Loucy (cell line): ENCODE results near the gene FAM107B.

Experiments
- H2AFZ ChIP-seq: fragments of 200-600 bp; sonication (generic); 2 replicates; pipeline ENCODE4 v1.6.0; 2016; ENCODE audit warnings: antibody characterized with exemption, mild to moderate bottlenecking, low read length, moderate library complexity
- H3F3A ChIP-seq: fragments of 200-600 bp; 2 replicates; pipeline ENCODE4 v1.6.0; 2016; ENCODE audit warnings: antibody characterized with exemption, low read depth, mild to moderate bottlenecking
- H3K27me3 ChIP-seq: fragments of 200-600 bp; sonication (generic); 2 replicates; pipeline ENCODE4 v1.6.1; 2014; ENCODE audit warnings: low read length, mild to moderate bottlenecking; ENCODE audit not compliant: insufficient read depth, poor library complexity, severe bottlenecking
- H3K36me3 ChIP-seq: fragments of 200-600 bp; sonication (generic); 2 replicates; pipeline ENCODE4 v1.6.1; 2016; ENCODE audit warnings: low read length; ENCODE audit not compliant: insufficient read depth
- H3K4me1 ChIP-seq: fragments of 200-600 bp; sonication (generic); 2 replicates; pipeline ENCODE4 v1.5.1; 2014; ENCODE audit warnings: low read length, mild to moderate bottlenecking; ENCODE audit not compliant: insufficient read depth, poor library complexity, severe bottlenecking
- H3K4me2 ChIP-seq: fragments of 200-600 bp; sonication (generic); 2 replicates; pipeline ENCODE4 v1.6.0; 2014; ENCODE audit warnings: antibody characterized with exemption, low read length, low read depth, mild to moderate bottlenecking; ENCODE audit not compliant: poor library complexity, severe bottlenecking
- H3K4me3 ChIP-seq: fragments of 200-600 bp; sonication (generic); 2 replicates; pipeline ENCODE4 v1.5.1; 2014; ENCODE audit warnings: low read length, mild to moderate bottlenecking, mixed read lengths; ENCODE audit not compliant: poor library complexity, severe bottlenecking
- H3K79me2 ChIP-seq: fragments of 200-600 bp; sonication (generic); 2 replicates; pipeline ENCODE4 v1.6.1; 2014; ENCODE audit warnings: low read length; ENCODE audit not compliant: insufficient read depth
- H3K9ac ChIP-seq: fragments of 200-600 bp; sonication (generic); 2 replicates; pipeline ENCODE4 v1.6.0; 2014; ENCODE audit warnings: mild to moderate bottlenecking, low read depth, low read length, moderate library complexity; ENCODE audit not compliant: poor library complexity, severe bottlenecking
- H3K9me2 ChIP-seq: fragments of 200-600 bp; sonication (generic); replicated peaks from 2 replicates; pipeline ENCODE4 v1.6.1; 2016; ENCODE audit warnings: low read depth, low read length, mixed read lengths
- H3K9me3 ChIP-seq: fragments of 200-600 bp; sonication (generic); 2 replicates; pipeline ENCODE4 v1.6.1; 2014; ENCODE audit warnings: mild to moderate bottlenecking, antibody characterized with exemption, low read length, low read depth; ENCODE audit not compliant: insufficient read depth
- H4K20me1 ChIP-seq: fragments of 200-600 bp; sonication (generic); 2 replicates; pipeline ENCODE4 v1.6.0; 2014; ENCODE audit warnings: antibody characterized with exemption, low read length, mild to moderate bottlenecking; ENCODE audit not compliant: insufficient read depth, poor library complexity, severe bottlenecking
- EZH2phosphoT487 ChIP-seq: fragments of 200-600 bp; IDR thresholded peaks from 2 replicates; pipeline ENCODE4 v1.6.1; 2018; ENCODE audit warnings: antibody characterized with exemption, mild to moderate bottlenecking, moderate library complexity, borderline replicate concordance
- TF ChIP-seq, protein P1 (sequence below): fragments of 200-600 bp; sonication (generic); conservative IDR thresholded peaks from 2 replicates; pipeline ENCODE4 v1.5.1; 2014; ENCODE audit warnings: mild to moderate bottlenecking, antibody characterized with exemption, low read length

Gene FAM107B

GRCh38 chr10:14774797-14775196, at the start of gene FAM107B:
Gene FAM107B, minus strand, starts transcription at chr10:14774897. Its CDS starts 234 bp downstream, at chr10:14774663.
- no peak for TF ChIP-seq EZH2phosphoT487
- TF ChIP-seq, protein P1, sequence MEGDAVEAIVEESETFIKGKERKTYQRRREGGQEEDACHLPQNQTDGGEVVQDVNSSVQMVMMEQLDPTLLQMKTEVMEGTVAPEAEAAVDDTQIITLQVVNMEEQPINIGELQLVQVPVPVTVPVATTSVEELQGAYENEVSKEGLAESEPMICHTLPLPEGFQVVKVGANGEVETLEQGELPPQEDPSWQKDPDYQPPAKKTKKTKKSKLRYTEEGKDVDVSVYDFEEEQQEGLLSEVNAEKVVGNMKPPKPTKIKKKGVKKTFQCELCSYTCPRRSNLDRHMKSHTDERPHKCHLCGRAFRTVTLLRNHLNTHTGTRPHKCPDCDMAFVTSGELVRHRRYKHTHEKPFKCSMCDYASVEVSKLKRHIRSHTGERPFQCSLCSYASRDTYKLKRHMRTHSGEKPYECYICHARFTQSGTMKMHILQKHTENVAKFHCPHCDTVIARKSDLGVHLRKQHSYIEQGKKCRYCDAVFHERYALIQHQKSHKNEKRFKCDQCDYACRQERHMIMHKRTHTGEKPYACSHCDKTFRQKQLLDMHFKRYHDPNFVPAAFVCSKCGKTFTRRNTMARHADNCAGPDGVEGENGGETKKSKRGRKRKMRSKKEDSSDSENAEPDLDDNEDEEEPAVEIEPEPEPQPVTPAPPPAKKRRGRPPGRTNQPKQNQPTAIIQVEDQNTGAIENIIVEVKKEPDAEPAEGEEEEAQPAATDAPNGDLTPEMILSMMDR = no peak
- Histone ChIP-seq H3K79me2 (no peaks in the 10 kb centered on the region), H4K20me1 (no peaks in the 10 kb centered on the region)

GRCh38 chr10:14823966-14824365, 49.3 kb upstream of the FAM107B start:
- H4K20me1 ChIP-seq = no peaks in the 10 kb centered on the region
- H3K36me3 ChIP-seq = no peaks in the 10 kb centered on the region
- H3K4me1 ChIP-seq = no peaks in the 10 kb centered on the region
- H3K9ac ChIP-seq = no peak overlapping the region
- H3K4me2 ChIP-seq = no peak overlapping the region
- no peak overlapping the region for H2AFZ ChIP-seq
- H3K9me3 ChIP-seq = no peaks in the 10 kb centered on the region
- no peaks in the 10 kb centered on the region for H3F3A ChIP-seq
- H3K9me2 ChIP-seq = no peaks in the 10 kb centered on the region
- H3K27me3 ChIP-seq = no peaks in the 10 kb centered on the region
- no peaks in the 10 kb centered on the region for H3K79me2 ChIP-seq
- no peak for TF ChIP-seq EZH2phosphoT487
- TF ChIP-seq, protein P1 = no peak
- no peak overlapping the region for H3K4me3 ChIP-seq

More at GRCh38 chr10:14774797-14775196, at the start of gene FAM107B:
- no peaks in the 10 kb centered on the region for H3K36me3 ChIP-seq
- no peak within 1 kb of the TSS for H3K9ac ChIP-seq
- no peak within 1 kb of the TSS for H3K4me3 ChIP-seq
- H3K9me3 ChIP-seq = no peaks in the 10 kb centered on the region
- no peaks in the 10 kb centered on the region for H3K27me3 ChIP-seq
- no peak within 1 kb of the TSS for H3K4me2 ChIP-seq
- H2AFZ ChIP-seq = no peak within 1 kb of the TSS
- no peaks in the 10 kb centered on the region for H3K4me1 ChIP-seq
- no peaks in the 10 kb centered on the region for H3K9me2 ChIP-seq
- no peaks in the 10 kb centered on the region for H3F3A ChIP-seq

GRCh38 chr10:14822879-14823755, 48.4 kb upstream of the FAM107B start:
- Histone ChIP-seq H2AFZ (no peak overlapping the region), H3K9ac (no peak overlapping the region), H3K79me2 (no peaks in the 10 kb centered on the region), H3K4me2 (no peak overlapping the region), H3F3A (no peaks in the 10 kb centered on the region), H4K20me1 (no peaks in the 10 kb centered on the region), H3K36me3 (no peaks in the 10 kb centered on the region), H3K27me3 (no peaks in the 10 kb centered on the region), H3K4me3 (no peak overlapping the region), H3K9me2 (no peaks in the 10 kb centered on the region), H3K4me1 (no peaks in the 10 kb centered on the region), H3K9me3 (no peaks in the 10 kb centered on the region)
- TF ChIP-seq EZH2phosphoT487 = no peak
- TF ChIP-seq, protein P1 = peak; percentile 83
